IgD-negative memory B cell (primary cell): Measurements from ENCODE around the gene DNAJB1. TPM values are rescaled to one million over a fixed set of nuclear protein-coding genes. Genes with fewer than 3 reads are reported as not detected.
"Not testable (repeated sequence)": the region's sequence is repeated elsewhere in the genome, so short reads cannot be mapped to it uniquely, and the experiment has no call there.

Experiments used
- H3K27ac Mint-ChIP-seq, 3 donors: one replicate each; pipeline ENCODE4 v1.8.0; 2020 to 2022; ENCODE audit warnings: mild to moderate bottlenecking in 3 of 3, mixed read lengths in 3 of 3, moderate library complexity in 1 of 3
- H3K27me3 Mint-ChIP-seq: one replicate; pipeline ENCODE4 v1.8.0; 2021; ENCODE audit warnings: mixed read lengths
- H3K36me3 Mint-ChIP-seq: one replicate; pipeline ENCODE4 v1.8.0; 2020; ENCODE audit warnings: mild to moderate bottlenecking, mixed read lengths
- H3K4me1 Mint-ChIP-seq, 3 donors: one replicate each; pipeline ENCODE4 v1.8.0; 2020 to 2022; ENCODE audit warnings: mixed read lengths in 3 of 3, mild to moderate bottlenecking in 1 of 3
- H3K4me3 Mint-ChIP-seq, 4 donors: one replicate each; pipeline ENCODE4 v1.8.0; 2020 to 2022; ENCODE audit warnings: mild to moderate bottlenecking in 4 of 4, mixed read lengths in 4 of 4, moderate library complexity in 3 of 4
- H3K9me3 Mint-ChIP-seq, 3 donors: one replicate each; pipeline ENCODE4 v1.8.0; 2020 to 2021; ENCODE audit warnings: mixed read lengths in 3 of 3, mild to moderate bottlenecking in 1 of 3
- polyA plus RNA-seq: library from polyadenylated mRNA; unstranded; fragments of 300-500 nt; fragmentation: Illumina TruSeq; gene quantifications from one replicate; pipeline ENCODE4 v1.2.3, GENCODE V29; 2021

The DNAJB1 gene
- polyA plus RNA-seq, 1 donor from 2014 or later: 77.1 TPM

- not testable (repeated sequence) for H3K9me3 Mint-ChIP-seq, H3K27ac Mint-ChIP-seq, H3K36me3 Mint-ChIP-seq, H3K4me1 Mint-ChIP-seq, H3K4me3 Mint-ChIP-seq, H3K27me3 Mint-ChIP-seq
Measured at GRCh38 chr19:14541979-14542378, 23.8 kb upstream of the DNAJB1 start.

GRCh38 chr19:14540741-14541525, 22.7 kb upstream of the DNAJB1 start:
- H3K4me1 Mint-ChIP-seq: peaks cover 3 to 10% (median 8%) of the 10 kb centered on the region in 3 donors

GRCh38 chr19:14536926-14537692, 18.9 kb upstream of the DNAJB1 start:
- peak overlapping the region in 1 of 3 donors; percentile 50 for H3K27ac Mint-ChIP-seq
- H3K4me1 Mint-ChIP-seq: peaks cover 0 to 12% (median 4%) of the 10 kb centered on the region in 3 donors
- peaks cover 6% of the 10 kb centered on the region for H3K36me3 Mint-ChIP-seq
- H3K27me3 Mint-ChIP-seq: no peaks in the 10 kb centered on the region
- no peak overlapping the region for H3K4me3 Mint-ChIP-seq
- H3K9me3 Mint-ChIP-seq: no peaks in the 10 kb centered on the region

More at GRCh38 chr19:14540741-14541525, 22.7 kb upstream of the DNAJB1 start:
- no peaks in the 10 kb centered on the region for H3K27me3 Mint-ChIP-seq
- peaks cover 5% of the 10 kb centered on the region for H3K36me3 Mint-ChIP-seq
- H3K9me3 Mint-ChIP-seq: no peaks in the 10 kb centered on the region
- no peak overlapping the region for H3K27ac Mint-ChIP-seq
- no peak overlapping the region for H3K4me3 Mint-ChIP-seq

- H3K4me3 Mint-ChIP-seq: peak overlapping the region in 1 of 4 donors; percentile 25
- peaks cover 5 to 18% (median 11%) of the 10 kb centered on the region in 3 donors for H3K4me1 Mint-ChIP-seq
- peaks cover 4% of the 10 kb centered on the region for H3K36me3 Mint-ChIP-seq
- no peaks in the 10 kb centered on the region for H3K27me3 Mint-ChIP-seq
- no peak overlapping the region for H3K27ac Mint-ChIP-seq
- H3K9me3 Mint-ChIP-seq: no peaks in the 10 kb centered on the region
Measured at GRCh38 chr19:14533450-14533849, 15.3 kb upstream of the DNAJB1 start.

- Mint-ChIP-seq H3K36me3 (peaks cover 2% of the 10 kb centered on the region), H3K4me3 (peak overlapping the region; percentile 55 to 99 (median 79)), H3K9me3 (no peaks in the 10 kb centered on the region), H3K4me1 (peaks cover 5 to 14% (median 14%) of the 10 kb centered on the region in 3 donors), H3K27ac (peak overlapping the region in 2 of 3 donors; percentile 39 to 82), H3K27me3 (no peaks in the 10 kb centered on the region)
Measured at GRCh38 chr19:14530506-14530905, 12.3 kb upstream of the DNAJB1 start.

- H3K27ac Mint-ChIP-seq: peak overlapping the region; percentile 82 to 99 (median 98)
- H3K9me3 Mint-ChIP-seq: no peaks in the 10 kb centered on the region
- H3K4me3 Mint-ChIP-seq: peak overlapping the region; percentile 93 to 99 (median 97)
- H3K36me3 Mint-ChIP-seq: peaks cover 2% of the 10 kb centered on the region
- H3K4me1 Mint-ChIP-seq: peaks cover 5 to 17% (median 14%) of the 10 kb centered on the region in 3 donors
- no peaks in the 10 kb centered on the region for H3K27me3 Mint-ChIP-seq
Measured at GRCh38 chr19:14530005-14530348, 11.8 kb upstream of the DNAJB1 start.

GRCh38 chr19:14529254-14530004, 11.2 kb upstream of the DNAJB1 start, which contains the start of gene TECR:
TECR (plus strand) TSS chr19:14529594; CDS start chr19:14529697, 103 bp downstream.
- Mint-ChIP-seq H3K36me3 (peaks cover 2% of the 10 kb centered on the region), H3K4me3 (peak within 1 kb of the TSS; percentile 93 to 99 (median 97)), H3K4me1 (peaks cover 5 to 17% (median 14%) of the 10 kb centered on the region in 3 donors), H3K27me3 (no peaks in the 10 kb centered on the region), H3K9me3 (no peaks in the 10 kb centered on the region), H3K27ac (peak within 1 kb of the TSS; percentile 82 to 99 (median 98))

- Mint-ChIP-seq H3K4me3 (peak overlapping the region; percentile 93 to 99 (median 97)), H3K27ac (peak overlapping the region; percentile 82 to 99 (median 98)), H3K4me1 (peaks cover 5 to 20% (median 14%) of the 10 kb centered on the region in 3 donors), H3K36me3 (peaks cover 2% of the 10 kb centered on the region), H3K9me3 (no peaks in the 10 kb centered on the region), H3K27me3 (no peaks in the 10 kb centered on the region)
Measured at GRCh38 chr19:14528419-14529253, 10.4 kb upstream of the DNAJB1 start.

GRCh38 chr19:14526423-14526822, 8.2 kb upstream of the DNAJB1 start:
- peaks cover 20 to 30% (median 23%) of the 10 kb centered on the region in 3 donors for H3K4me1 Mint-ChIP-seq
- no peaks in the 10 kb centered on the region for H3K27me3 Mint-ChIP-seq
- H3K4me3 Mint-ChIP-seq: peak overlapping the region in 2 of 4 donors; percentile 12 to 69
- H3K9me3 Mint-ChIP-seq: no peaks in the 10 kb centered on the region
- no peaks in the 10 kb centered on the region for H3K36me3 Mint-ChIP-seq
- peak overlapping the region in 2 of 3 donors; percentile 48 to 57 for H3K27ac Mint-ChIP-seq

- peaks cover 18 to 28% (median 20%) of the 10 kb centered on the region in 3 donors for H3K4me1 Mint-ChIP-seq
- H3K27ac Mint-ChIP-seq: no peak overlapping the region
- no peaks in the 10 kb centered on the region for H3K9me3 Mint-ChIP-seq
- H3K36me3 Mint-ChIP-seq: no peaks in the 10 kb centered on the region
- H3K27me3 Mint-ChIP-seq: no peaks in the 10 kb centered on the region
- peak overlapping the region in 1 of 4 donors; percentile 69 for H3K4me3 Mint-ChIP-seq
Measured at GRCh38 chr19:14525729-14526128, 7.5 kb upstream of the DNAJB1 start.

- Mint-ChIP-seq H3K4me3 (peak overlapping the region in 1 of 4 donors; percentile 18), H3K27me3 (no peaks in the 10 kb centered on the region), H3K4me1 (peaks cover 30 to 39% (median 30%) of the 10 kb centered on the region in 3 donors), H3K27ac (no peak overlapping the region), H3K36me3 (peaks cover 2% of the 10 kb centered on the region), H3K9me3 (no peaks in the 10 kb centered on the region)
Measured at GRCh38 chr19:14520543-14520942, 2.3 kb upstream of the DNAJB1 start.

- H3K9me3 Mint-ChIP-seq: no peaks in the 10 kb centered on the region
- H3K27me3 Mint-ChIP-seq: no peaks in the 10 kb centered on the region
- peak overlapping the region in 2 of 3 donors; percentile 39 to 99 for H3K27ac Mint-ChIP-seq
Measured at GRCh38 chr19:14519860-14520407, 1.7 kb upstream of the DNAJB1 start.

GRCh38 chr19:14519245-14519859, 1.2 kb upstream of the DNAJB1 start:
- peak overlapping the region; percentile 57 to 98 (median 80) for H3K4me3 Mint-ChIP-seq
- H3K4me1 Mint-ChIP-seq: peaks cover 35 to 48% (median 41%) of the 10 kb centered on the region in 3 donors

More at GRCh38 chr19:14519860-14520407, 1.7 kb upstream of the DNAJB1 start:
- Mint-ChIP-seq H3K4me1 (peaks cover 31 to 42% (median 36%) of the 10 kb centered on the region in 3 donors), H3K4me3 (peak overlapping the region in 3 of 4 donors; percentile 50 to 98 (median 56)), H3K36me3 (peaks cover 2% of the 10 kb centered on the region)

More at GRCh38 chr19:14519245-14519859, 1.2 kb upstream of the DNAJB1 start:
- H3K27me3 Mint-ChIP-seq: no peaks in the 10 kb centered on the region
- no peaks in the 10 kb centered on the region for H3K9me3 Mint-ChIP-seq
- H3K36me3 Mint-ChIP-seq: peaks cover 2% of the 10 kb centered on the region
- H3K27ac Mint-ChIP-seq: peak overlapping the region; percentile 95 to 99 (median 97)
